Chondrocyte (in vitro differentiated cells): ENCODE measurements around the gene CHPF. TPM values are rescaled to one million over a fixed set of nuclear protein-coding genes. Genes with fewer than 3 reads are reported as not detected.

Source experiments
- DNase-seq: peaks from one replicate; pipeline ENCODE4 v3.0.0; 2021; ENCODE audit warnings: mixed read lengths, low spot score
- H3K27ac Mint-ChIP-seq: one replicate; pipeline ENCODE4 v1.8.0; 2021; ENCODE audit warnings: mild to moderate bottlenecking, moderate library complexity, mixed read lengths; ENCODE audit not compliant: unreplicated experiment
- H3K27me3 Mint-ChIP-seq: 2 replicates; pipeline ENCODE4 v1.8.0; 2021; ENCODE audit warnings: low read depth, mixed read lengths
- H3K36me3 Mint-ChIP-seq: 2 replicates; pipeline ENCODE4 v1.8.0; 2021; ENCODE audit warnings: low read depth, mixed read lengths
- H3K4me1 Mint-ChIP-seq: 2 replicates; pipeline ENCODE4 v1.8.0; 2021; ENCODE audit warnings: low read depth, mild to moderate bottlenecking, mixed read lengths
- H3K4me3 Mint-ChIP-seq: one replicate; pipeline ENCODE4 v1.8.0; 2021; ENCODE audit warnings: mild to moderate bottlenecking, moderate library complexity, mixed read lengths; ENCODE audit not compliant: unreplicated experiment
- H3K9me3 Mint-ChIP-seq: 2 replicates; pipeline ENCODE4 v1.8.0; 2021; ENCODE audit warnings: low read depth, mixed read lengths
- CTCF ChIP-seq: fragments of 200-600 bp; sonication (generic); IDR thresholded peaks from 2 replicates; pipeline ENCODE4 v1.5.0; 2021; ENCODE audit warnings: antibody characterized with exemption, mild to moderate bottlenecking, moderate library complexity
- total RNA-seq: library from RNA; stranded (reverse); gene quantifications from 3 replicates; pipeline ENCODE4 v1.2.1, GENCODE V29; 2021

CHPF gene
- total RNA-seq, 1 donor from 2014 or later, result 276 TPM

DNA sequence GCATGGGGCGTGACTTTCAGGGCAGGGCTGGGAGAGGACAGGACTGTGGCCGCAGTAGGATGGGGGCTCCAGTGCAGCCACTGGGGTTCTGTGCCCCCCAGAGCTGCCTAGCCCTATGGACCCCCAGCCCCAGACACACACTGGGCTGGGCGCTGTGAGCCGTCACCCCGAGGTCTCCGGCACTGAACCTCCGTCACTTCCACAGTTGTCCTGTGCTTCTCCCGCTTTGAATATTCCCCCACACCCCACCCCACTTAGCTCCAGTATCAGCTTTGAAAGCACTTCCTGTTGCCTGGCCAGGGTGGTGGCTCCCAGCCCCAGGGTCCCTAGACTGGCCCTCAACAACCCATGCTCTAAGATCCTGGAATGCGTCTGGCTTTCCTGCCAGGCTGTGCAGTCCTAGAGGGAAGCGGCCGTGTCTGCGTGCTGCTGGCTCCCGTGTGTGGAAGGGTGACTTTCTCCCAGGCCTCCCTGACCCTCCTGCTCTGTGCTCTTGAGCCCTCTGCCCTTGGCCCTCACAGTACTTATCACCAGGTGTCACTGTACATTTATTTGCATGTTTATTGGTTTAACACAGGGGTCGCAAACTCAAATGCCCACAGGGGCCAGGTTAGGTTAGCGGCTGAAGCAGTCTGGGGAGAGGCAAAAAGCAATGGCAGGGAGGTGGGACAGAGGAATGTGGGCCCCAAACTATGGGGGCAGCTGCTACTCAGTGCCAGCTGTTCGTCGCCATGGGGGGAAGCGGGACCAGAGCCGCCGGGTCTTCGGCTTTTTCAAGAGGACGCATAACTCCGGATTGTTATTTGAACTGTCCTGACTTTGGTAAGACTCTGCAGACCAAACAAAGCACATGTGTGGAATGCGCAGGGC, 17.8 kb upstream of the CHPF start:
- H3K9me3 Mint-ChIP-seq, result no peaks in the 10 kb centered on the region
- no peak overlapping the region for H3K27ac Mint-ChIP-seq
- no peaks in the 10 kb centered on the region for H3K27me3 Mint-ChIP-seq
- peaks cover 20% of the 10 kb centered on the region for H3K36me3 Mint-ChIP-seq
- DNase-seq, result no peak
- H3K4me1 Mint-ChIP-seq, result peaks cover 13% of the 10 kb centered on the region
- no peak for TF ChIP-seq CTCF
- H3K4me3 Mint-ChIP-seq, result no peak overlapping the region

DNA sequence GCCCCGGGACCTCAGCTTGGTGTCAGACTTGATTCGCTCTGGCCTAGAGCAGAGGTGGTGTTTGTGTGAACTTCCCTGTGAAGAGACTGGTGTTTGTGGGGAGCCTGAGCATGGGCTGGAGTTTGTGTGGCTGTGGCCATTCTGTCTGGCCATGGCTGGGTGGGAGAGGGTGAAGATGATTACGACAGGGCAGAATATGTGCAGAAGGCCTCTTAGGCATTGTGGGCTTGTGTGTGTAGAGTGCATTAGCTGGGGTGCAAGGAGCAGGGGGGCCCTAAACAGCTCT, 17.2 kb upstream of the CHPF start:
- no peaks in the 10 kb centered on the region for H3K27me3 Mint-ChIP-seq
- peak; percentile 46 for DNase-seq
- peaks cover 17% of the 10 kb centered on the region for H3K36me3 Mint-ChIP-seq
- H3K9me3 Mint-ChIP-seq, result no peaks in the 10 kb centered on the region
- peaks cover 13% of the 10 kb centered on the region for H3K4me1 Mint-ChIP-seq
- no peak overlapping the region for H3K4me3 Mint-ChIP-seq
- H3K27ac Mint-ChIP-seq, result no peak overlapping the region
- TF ChIP-seq CTCF, result no peak

DNA sequence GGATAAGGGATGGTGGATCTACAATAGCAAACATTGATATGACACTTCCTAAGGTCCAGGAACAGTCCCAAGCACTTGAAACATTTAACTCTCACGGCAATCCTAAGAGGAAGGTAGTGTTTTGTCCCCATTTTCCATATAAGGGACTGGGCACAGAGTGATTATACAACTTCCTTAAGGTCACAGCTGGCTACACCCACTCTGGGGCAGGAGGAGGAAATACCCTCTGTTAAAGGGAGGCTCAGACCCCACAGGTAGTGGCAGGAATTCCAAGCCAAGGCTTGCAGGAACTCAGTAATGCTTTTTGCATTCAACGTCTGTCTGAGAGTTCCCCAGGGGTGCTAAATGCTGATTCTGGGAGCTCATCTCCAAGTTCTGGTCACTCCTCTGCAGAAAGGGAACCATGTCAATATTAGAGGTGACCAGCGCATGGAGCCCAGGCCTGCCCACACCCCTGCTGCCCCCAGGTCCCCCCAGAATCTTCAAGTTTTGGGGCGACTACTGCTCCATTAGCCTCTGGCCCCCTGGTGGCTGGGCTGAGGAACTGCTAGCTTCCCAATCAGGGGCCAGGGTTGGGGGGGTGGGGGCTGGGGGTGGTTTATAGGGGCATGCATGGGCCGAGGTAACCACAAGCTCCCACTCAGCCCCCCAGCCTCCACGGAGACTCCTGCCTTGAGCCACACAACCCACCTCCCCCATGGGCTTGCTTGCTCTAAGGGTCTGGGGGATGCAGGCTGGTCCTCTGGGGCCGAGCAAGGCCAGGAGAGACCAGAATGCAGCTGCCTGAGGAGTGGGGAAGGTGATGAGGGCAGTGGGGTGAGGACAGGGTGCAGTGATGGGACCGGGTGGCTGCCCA, 16.7 kb upstream of the CHPF start:
- no peak for DNase-seq
- Mint-ChIP-seq H3K27me3 (no peaks in the 10 kb centered on the region), H3K4me3 (no peak overlapping the region), H3K27ac (no peak overlapping the region), H3K36me3 (peaks cover 17% of the 10 kb centered on the region), H3K9me3 (no peaks in the 10 kb centered on the region), H3K4me1 (peaks cover 13% of the 10 kb centered on the region)
- TF ChIP-seq CTCF, result peak; percentile 84

- Mint-ChIP-seq H3K27me3 (no peaks in the 10 kb centered on the region), H3K4me3 (no peak overlapping the region), H3K27ac (no peak overlapping the region), H3K9me3 (no peaks in the 10 kb centered on the region), H3K36me3 (peaks cover 13% of the 10 kb centered on the region), H3K4me1 (peaks cover 13% of the 10 kb centered on the region)
- no peak for DNase-seq
- no peak for TF ChIP-seq CTCF
Measured at GRCh38 chr2:219559156-219559915, 15.7 kb upstream of the CHPF start.
